ENCODE results near the gene PLOD1. TPM values are rescaled to one million over a fixed set of nuclear protein-coding genes. Genes with fewer than 3 reads are reported as not detected.

The PLOD1 gene
- total and polyA plus RNA-seq, 4 donors = 28.9 to 95.9 (median 70.1) TPM

- WGBS, 2 donors = 45 to 47% methylated on average over 9 of the region's 9 CpGs
- Histone ChIP-seq H3K36me3 (ENCODE audit: control insufficient read depth in 1 of 2, insufficient read depth in 2 of 2, low read length in 1 of 2) (no peaks in the 10 kb centered on the region), H3K27ac (ENCODE audit: low read depth in 1 of 2, low read length in 2 of 2) (no peak overlapping the region), H3K4me1 (ENCODE audit: control insufficient read depth in 1 of 2, insufficient read depth in 2 of 2, low read length in 2 of 2) (no peaks in the 10 kb centered on the region), H3K4me3 (ENCODE audit: low read length in 2 of 2) (no peak overlapping the region), H3K27me3 (ENCODE audit: control insufficient read depth in 1 of 2, insufficient read depth in 2 of 2, low read length in 1 of 2) (no peaks in the 10 kb centered on the region), H3K9me3 (ENCODE audit: control insufficient read depth, low read length) (no peaks in the 10 kb centered on the region)
- intact Hi-C loops (cut with DNase I) = no loop called here
- ATAC-seq (ENCODE audit: low FRiP score) (peak; percentile 36), DNase-seq (no peak)
Measured at GRCh38 chr1:11940260-11940921, 5.9 kb downstream of the PLOD1 start.

- H3K27me3 ChIP-seq (ENCODE audit: control insufficient read depth in 1 of 2, insufficient read depth in 2 of 2, low read length in 1 of 2) = no peaks in the 10 kb centered on the region
- no peaks in the 10 kb centered on the region for H3K36me3 ChIP-seq (ENCODE audit: control insufficient read depth in 1 of 2, insufficient read depth in 2 of 2, low read length in 1 of 2)
- intact Hi-C loops (cut with DNase I) = no loop called here
- no peaks in the 10 kb centered on the region for H3K4me1 ChIP-seq (ENCODE audit: control insufficient read depth in 1 of 2, insufficient read depth in 2 of 2, low read length in 2 of 2)
- no peak overlapping the region for H3K4me3 ChIP-seq (ENCODE audit: low read length in 2 of 2)
- 72 to 89% methylated on average over 4 of the region's 4 CpGs for WGBS, 2 donors
- no peaks in the 10 kb centered on the region for H3K9me3 ChIP-seq (ENCODE audit: control insufficient read depth, low read length)
- no peak for DNase-seq
- H3K27ac ChIP-seq (ENCODE audit: low read depth in 1 of 2, low read length in 2 of 2) = no peak overlapping the region
- no peak for ATAC-seq (ENCODE audit: low FRiP score)
Measured at GRCh38 chr1:11942280-11942679, 7.8 kb downstream of the PLOD1 start.

DNA sequence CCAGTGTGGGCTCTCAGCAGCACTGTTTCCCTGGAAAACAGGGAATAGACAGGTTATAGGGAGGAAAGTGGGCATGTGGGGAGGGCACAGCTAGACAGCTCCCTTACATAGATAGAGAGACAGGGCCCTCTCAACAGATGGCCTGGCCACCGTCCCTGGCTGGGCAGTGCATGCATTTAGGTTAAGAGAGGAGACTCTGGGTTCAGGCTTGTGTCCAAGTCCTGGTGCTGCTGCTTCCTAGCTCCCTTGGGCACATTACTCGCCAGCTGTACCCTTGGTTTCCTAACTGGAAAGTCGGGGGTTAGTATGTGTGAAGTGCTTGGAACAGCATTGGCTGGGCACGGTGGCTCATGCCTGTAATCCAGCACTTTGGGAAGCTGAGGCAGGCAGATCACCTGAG, 9.1 kb downstream of the PLOD1 start:
- Histone ChIP-seq H3K27ac (ENCODE audit: low read depth in 1 of 2, low read length in 2 of 2) (no peak overlapping the region), H3K36me3 (ENCODE audit: control insufficient read depth in 1 of 2, insufficient read depth in 2 of 2, low read length in 1 of 2) (no peaks in the 10 kb centered on the region), H3K4me1 (ENCODE audit: control insufficient read depth in 1 of 2, insufficient read depth in 2 of 2, low read length in 2 of 2) (no peaks in the 10 kb centered on the region), H3K9me3 (ENCODE audit: control insufficient read depth, low read length) (no peaks in the 10 kb centered on the region), H3K4me3 (ENCODE audit: low read length in 2 of 2) (no peak overlapping the region), H3K27me3 (ENCODE audit: control insufficient read depth in 1 of 2, insufficient read depth in 2 of 2, low read length in 1 of 2) (no peaks in the 10 kb centered on the region)
- ATAC-seq (ENCODE audit: low FRiP score) = no peak
- no peak for DNase-seq
- WGBS, 2 donors = 71 to 74% methylated on average over 4 of the region's 4 CpGs
- intact Hi-C loops (cut with DNase I) = no loop called here

DNA sequence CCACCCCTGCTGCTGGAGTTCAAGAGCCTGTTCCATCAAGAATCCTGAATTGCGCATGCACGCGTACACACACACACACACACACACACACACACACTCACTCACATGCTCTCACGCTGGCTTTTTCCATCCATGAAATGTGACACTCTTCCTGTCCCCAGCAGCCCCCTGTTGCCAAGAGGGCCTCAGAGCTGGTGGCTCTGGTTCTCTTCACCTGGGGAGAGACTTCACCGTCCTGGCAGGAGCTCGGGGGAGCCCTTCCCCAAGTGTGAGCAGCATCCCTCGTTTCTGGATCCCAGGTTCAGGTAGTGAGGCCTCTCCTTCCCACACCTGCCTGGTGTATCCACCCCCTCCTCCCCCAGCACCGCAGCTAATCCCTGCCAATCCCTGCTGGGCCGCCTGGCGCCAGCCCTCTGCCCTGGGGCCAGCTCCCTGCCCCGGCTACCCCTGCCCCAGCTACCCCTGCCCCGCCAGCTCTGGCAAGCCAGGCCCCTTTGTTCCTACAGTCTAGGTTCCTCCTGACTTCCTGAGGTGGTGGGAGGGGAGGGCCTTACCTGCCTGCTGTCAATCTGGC, 9.9 kb downstream of the PLOD1 start:
- 68 to 69% methylated on average over 11 to 12 of the region's 12 CpGs for WGBS, 2 donors
- Histone ChIP-seq H3K27me3 (ENCODE audit: control insufficient read depth in 1 of 2, insufficient read depth in 2 of 2, low read length in 1 of 2) (no peaks in the 10 kb centered on the region), H3K36me3 (ENCODE audit: control insufficient read depth in 1 of 2, insufficient read depth in 2 of 2, low read length in 1 of 2) (no peaks in the 10 kb centered on the region), H3K27ac (ENCODE audit: low read depth in 1 of 2, low read length in 2 of 2) (no peak overlapping the region), H3K9me3 (ENCODE audit: control insufficient read depth, low read length) (no peaks in the 10 kb centered on the region), H3K4me1 (ENCODE audit: control insufficient read depth in 1 of 2, insufficient read depth in 2 of 2, low read length in 2 of 2) (no peaks in the 10 kb centered on the region), H3K4me3 (ENCODE audit: low read length in 2 of 2) (no peak overlapping the region)
- intact Hi-C loops (cut with DNase I) = no loop called here
- ATAC-seq (ENCODE audit: low FRiP score) (no peak), DNase-seq (no peak)

DNA sequence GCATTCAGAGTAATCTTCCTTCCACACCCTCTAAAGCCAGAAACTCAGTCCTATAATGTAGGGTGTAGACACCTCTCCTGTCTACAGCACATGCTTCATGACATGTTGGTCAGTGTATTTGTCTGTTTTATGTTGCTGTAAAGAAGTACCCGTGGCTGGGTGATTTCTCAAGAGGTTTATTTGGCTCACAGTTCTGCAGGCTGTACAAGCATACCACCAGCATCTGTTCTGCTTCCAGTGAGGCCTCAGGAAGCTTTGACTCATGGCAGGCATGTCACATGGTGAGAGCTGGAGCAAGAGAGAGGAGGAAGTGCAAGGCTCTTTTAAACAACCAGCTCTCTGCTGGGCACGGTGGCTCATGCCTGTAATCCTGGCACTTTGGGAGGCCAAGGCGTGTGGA, 12.1 kb downstream of the PLOD1 start:
- ATAC-seq (ENCODE audit: low FRiP score) = no peak
- H3K27me3 ChIP-seq (ENCODE audit: control insufficient read depth in 1 of 2, insufficient read depth in 2 of 2, low read length in 1 of 2) = no peaks in the 10 kb centered on the region
- H3K27ac ChIP-seq (ENCODE audit: low read depth in 1 of 2, low read length in 2 of 2) = no peak overlapping the region
- no peak overlapping the region for H3K4me3 ChIP-seq (ENCODE audit: low read length in 2 of 2)
- no peaks in the 10 kb centered on the region for H3K9me3 ChIP-seq (ENCODE audit: control insufficient read depth, low read length)
- H3K4me1 ChIP-seq (ENCODE audit: control insufficient read depth in 1 of 2, insufficient read depth in 2 of 2, low read length in 2 of 2) = no peaks in the 10 kb centered on the region
- 79 to 84% methylated on average over 3 of the region's 3 CpGs for WGBS, 2 donors
- peaks cover 0 to 2% of the 10 kb centered on the region in 2 donors for H3K36me3 ChIP-seq (ENCODE audit: control insufficient read depth in 1 of 2, insufficient read depth in 2 of 2, low read length in 1 of 2)
- intact Hi-C loops (cut with DNase I) = no loop called here
- no peak for DNase-seq

GRCh38 chr1:11948822-11949458, 14.4 kb downstream of the PLOD1 start:
- Histone ChIP-seq H3K4me3 (ENCODE audit: low read length in 2 of 2) (no peak overlapping the region), H3K27me3 (ENCODE audit: control insufficient read depth in 1 of 2, insufficient read depth in 2 of 2, low read length in 1 of 2) (no peaks in the 10 kb centered on the region), H3K9me3 (ENCODE audit: control insufficient read depth, low read length) (no peaks in the 10 kb centered on the region), H3K36me3 (ENCODE audit: control insufficient read depth in 1 of 2, insufficient read depth in 2 of 2, low read length in 1 of 2) (peaks cover 0 to 2% of the 10 kb centered on the region in 2 donors), H3K27ac (ENCODE audit: low read depth in 1 of 2, low read length in 2 of 2) (no peak overlapping the region), H3K4me1 (ENCODE audit: control insufficient read depth in 1 of 2, insufficient read depth in 2 of 2, low read length in 2 of 2) (no peaks in the 10 kb centered on the region)
- 91 to 93% methylated on average over 6 of the region's 6 CpGs for WGBS, 2 donors
- ATAC-seq (ENCODE audit: low FRiP score) (no peak), DNase-seq (no peak)
- intact Hi-C loops (cut with DNase I) = no loop called here

DNA sequence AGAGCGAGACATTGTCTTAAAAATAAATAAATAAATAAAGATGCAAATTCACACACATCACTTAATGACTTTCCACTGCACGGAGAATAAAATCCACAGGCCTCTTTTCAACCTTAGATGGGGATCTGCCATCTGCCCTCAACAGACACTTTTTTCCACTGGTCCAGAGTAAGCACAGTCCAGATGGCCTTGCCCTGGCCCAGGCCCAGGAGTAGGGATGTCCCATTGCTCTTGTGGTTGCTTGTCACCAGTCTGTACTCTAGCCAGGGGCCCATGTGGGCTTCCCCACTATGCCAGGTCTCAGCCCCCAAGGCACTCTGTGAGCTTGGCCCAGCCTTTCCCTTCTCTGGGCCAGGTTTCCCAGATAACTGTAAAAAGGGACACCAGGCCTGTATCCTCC, 17.4 kb downstream of the PLOD1 start:
- no peaks in the 10 kb centered on the region for H3K4me1 ChIP-seq (ENCODE audit: control insufficient read depth in 1 of 2, insufficient read depth in 2 of 2, low read length in 2 of 2)
- H3K4me3 ChIP-seq (ENCODE audit: low read length in 2 of 2) = no peak overlapping the region
- H3K9me3 ChIP-seq (ENCODE audit: control insufficient read depth, low read length) = no peaks in the 10 kb centered on the region
- peaks cover 0 to 2% of the 10 kb centered on the region in 2 donors for H3K36me3 ChIP-seq (ENCODE audit: control insufficient read depth in 1 of 2, insufficient read depth in 2 of 2, low read length in 1 of 2)
- DNase-seq = no peak
- intact Hi-C loops (cut with DNase I) = no loop called here
- H3K27me3 ChIP-seq (ENCODE audit: control insufficient read depth in 1 of 2, insufficient read depth in 2 of 2, low read length in 1 of 2) = no peaks in the 10 kb centered on the region
- 92 to 98% methylated on average over 2 of the region's 2 CpGs for WGBS, 2 donors
- ATAC-seq (ENCODE audit: low FRiP score) = no peak
- no peak overlapping the region for H3K27ac ChIP-seq (ENCODE audit: low read depth in 1 of 2, low read length in 2 of 2)

DNA sequence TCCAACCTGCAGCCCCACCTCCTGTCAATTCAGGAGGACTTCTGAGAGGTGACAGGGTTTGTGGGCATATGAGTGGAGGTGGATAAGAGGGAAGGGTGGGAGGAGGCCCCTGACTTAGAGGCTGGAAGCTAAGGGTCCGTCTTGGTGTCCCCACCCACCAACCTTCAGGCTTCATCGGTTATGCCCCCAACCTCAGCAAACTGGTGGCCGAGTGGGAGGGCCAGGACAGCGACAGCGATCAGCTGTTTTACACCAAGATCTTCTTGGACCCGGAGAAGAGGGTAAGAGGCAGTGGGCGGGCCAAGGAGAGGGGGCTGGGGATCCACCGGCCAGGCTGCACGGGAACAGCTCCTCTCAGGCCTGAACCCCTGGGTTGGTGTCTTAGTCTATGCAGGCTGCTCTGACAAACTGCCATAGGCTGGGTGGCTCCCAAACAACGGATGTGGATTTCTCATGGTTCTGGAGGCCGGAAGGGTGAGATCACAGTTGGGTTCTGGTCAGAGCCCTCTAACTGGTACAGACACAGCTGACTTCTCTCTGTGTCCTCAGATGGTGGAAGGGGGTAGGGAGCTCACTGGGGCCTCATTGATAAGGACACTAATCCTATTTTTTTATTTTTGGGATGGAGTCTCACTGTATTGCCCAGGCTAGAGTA, 18.1 kb downstream of the PLOD1 start:
- no peak for DNase-seq
- WGBS, 2 donors = 76 to 86% methylated on average over 11 of the region's 11 CpGs
- no peak overlapping the region for H3K4me3 ChIP-seq (ENCODE audit: low read length in 2 of 2)
- peaks cover 0 to 2% of the 10 kb centered on the region in 2 donors for H3K36me3 ChIP-seq (ENCODE audit: control insufficient read depth in 1 of 2, insufficient read depth in 2 of 2, low read length in 1 of 2)
- H3K27ac ChIP-seq (ENCODE audit: low read depth in 1 of 2, low read length in 2 of 2) = no peak overlapping the region
- no peak for ATAC-seq (ENCODE audit: low FRiP score)
- H3K9me3 ChIP-seq (ENCODE audit: control insufficient read depth, low read length) = no peaks in the 10 kb centered on the region
- H3K27me3 ChIP-seq (ENCODE audit: control insufficient read depth in 1 of 2, insufficient read depth in 2 of 2, low read length in 1 of 2) = no peaks in the 10 kb centered on the region
- intact Hi-C loops (cut with DNase I) = no loop called here
- no peaks in the 10 kb centered on the region for H3K4me1 ChIP-seq (ENCODE audit: control insufficient read depth in 1 of 2, insufficient read depth in 2 of 2, low read length in 2 of 2)

Measured in aorta (tissue), 5 donors.